WTC11 (cell line): ENCODE results near the gene SPATS2. TPM values are rescaled to one million over a fixed set of nuclear protein-coding genes. Genes with fewer than 3 reads are reported as not detected.

ENCODE experiments used
- ATAC-seq: fragments of 200-7000 bp; cut with Tn5 transposase; 2 replicates; pipeline ENCODE4 v1.10.0; 2021; ENCODE audit warnings: mild to moderate bottlenecking, moderate library complexity
- CTCF ChIA-PET: fragments of 300-600 bp; sonication (Branson Sonifier 250); formaldehyde crosslinking; loops from one replicate; lab custom pipeline; 2021; ENCODE audit warnings: antibody characterized with exemption; lab: Charles Lee
- POLR2A ChIA-PET: fragments of 350-600 bp; sonication (Branson Sonifier 250); formaldehyde crosslinking; loops from one replicate; lab custom pipeline; 2021; ENCODE audit warnings: antibody characterized with exemption; lab: Charles Lee
- DNase-seq: peaks from one replicate; pipeline ENCODE4 v3.0.0; 2021; ENCODE audit warnings: low spot score
- H3K27ac Mint-ChIP-seq: 2 replicates; pipeline ENCODE4 v1.8.0; 2021; ENCODE audit warnings: mixed read lengths
- H3K27me3 Mint-ChIP-seq: 2 replicates; pipeline ENCODE4 v1.8.0; 2021; ENCODE audit warnings: low read depth, mild to moderate bottlenecking, moderate library complexity, mixed read lengths
- H3K36me3 Mint-ChIP-seq: 2 replicates; pipeline ENCODE4 v1.8.0; 2021; ENCODE audit warnings: mixed read lengths
- H3K4me1 Mint-ChIP-seq: 2 replicates; pipeline ENCODE4 v1.8.0; 2022; ENCODE audit warnings: mixed read lengths
- H3K4me3 Mint-ChIP-seq: 2 replicates; pipeline ENCODE4 v1.8.0; 2021; ENCODE audit warnings: mild to moderate bottlenecking, moderate library complexity, mixed read lengths
- H3K9me3 Mint-ChIP-seq: 2 replicates; pipeline ENCODE4 v1.8.0; 2021; ENCODE audit warnings: mixed read lengths
- ATF2 ChIP-seq: sonication (generic); formaldehyde crosslinking; IDR thresholded peaks from 2 replicates; pipeline ENCODE4 v1.8.1; 2022; ENCODE audit warnings: low read depth, missing genetic modification reagents, borderline replicate concordance
- ATF6 ChIP-seq: sonication (generic); formaldehyde crosslinking; IDR thresholded peaks from 2 replicates; pipeline ENCODE4 v1.8.1; 2023; ENCODE audit warnings: mild to moderate bottlenecking, missing genetic modification reagents
- CDX4 ChIP-seq: fragments of 250-450 bp; sonication (Bioruptor Pico); IDR thresholded peaks from 2 replicates; pipeline ENCODE4 v1.9.0; 2021; ENCODE audit warnings: moderate library complexity, mild to moderate bottlenecking, inconsistent platforms, borderline replicate concordance
- CTCF ChIP-seq: fragments of 200-600 bp; IDR thresholded peaks from 2 replicates; pipeline ENCODE4 v1.8.0; 2022; ENCODE audit warnings: antibody characterized with exemption
- EMX1 ChIP-seq: fragments of 250-450 bp; sonication (Bioruptor Pico); IDR thresholded peaks from 2 replicates; pipeline ENCODE4 v1.8.0; 2021; ENCODE audit warnings: mild to moderate bottlenecking
- ETV6 ChIP-seq: sonication (generic); formaldehyde crosslinking; IDR thresholded peaks from 2 replicates; pipeline ENCODE4 v1.8.1; 2022; ENCODE audit warnings: mild to moderate bottlenecking, missing genetic modification reagents
- FOXJ3 ChIP-seq: sonication (generic); formaldehyde crosslinking; IDR thresholded peaks from 2 replicates; pipeline ENCODE4 v1.9.0; 2021; ENCODE audit warnings: missing genetic modification reagents, mild to moderate bottlenecking, borderline replicate concordance
- OVOL2 ChIP-seq: fragments of 250-450 bp; sonication (Bioruptor Pico); IDR thresholded peaks from 2 replicates; pipeline ENCODE4 v1.9.0; 2021; ENCODE audit warnings: mild to moderate bottlenecking, borderline replicate concordance
- PRDM15 ChIP-seq: sonication (generic); formaldehyde crosslinking; IDR thresholded peaks from 2 replicates; pipeline ENCODE4 v1.8.0; 2022; ENCODE audit warnings: missing genetic modification reagents
- RELA ChIP-seq: sonication (generic); formaldehyde crosslinking; IDR thresholded peaks from 2 replicates; pipeline ENCODE4 v1.8.1; 2022; ENCODE audit warnings: missing genetic modification reagents, mild to moderate bottlenecking, borderline replicate concordance
- ZBTB21 ChIP-seq: sonication (generic); formaldehyde crosslinking; IDR thresholded peaks from 2 replicates; pipeline ENCODE4 v1.8.1; 2023; ENCODE audit warnings: mild to moderate bottlenecking, missing genetic modification reagents, borderline replicate concordance
- ZNF281 ChIP-seq: sonication (generic); formaldehyde crosslinking; IDR thresholded peaks from 2 replicates; pipeline ENCODE4 v1.8.0; 2023; ENCODE audit warnings: mild to moderate bottlenecking, missing genetic modification reagents
- total RNA-seq: library from RNA; stranded (reverse); gene quantifications from 3 replicates; pipeline ENCODE4 v1.2.3, GENCODE V29; 2021

Gene SPATS2
- total RNA-seq, 1 experiment from 2014 or later, result 25.9 TPM

GRCh38 chr12:49540229-49541139 is 173.2 kb downstream of the SPATS2 start (continued):
- no peak for TF ChIP-seq CTCF
- no peak for TF ChIP-seq ZBTB21 (CRISPR knock-in tag)

- ChIA-PET POLR2A (no interaction called here), CTCF (interaction anchor here (0.9 to 4.7 kb wide), 4 partner anchors 12 to 244 kb away, joined by 3 to 26 read pairs (median 8); no protein-coding TSS in a partner anchor)
- no peaks in the 10 kb centered on the region for H3K9me3 Mint-ChIP-seq
- no peaks in the 10 kb centered on the region for H3K36me3 Mint-ChIP-seq
- DNase-seq (no peak), ATAC-seq (no peak)
- TF ChIP-seq EMX1 (CRISPR knock-in tag) (no peak), OVOL2 (CRISPR knock-in tag) (no peak), FOXJ3 (no peak), ATF6 (CRISPR knock-in tag) (no peak), ATF2 (CRISPR knock-in tag) (no peak), CDX4 (CRISPR knock-in tag) (no peak), ZNF281 (CRISPR knock-in tag) (no peak), RELA (CRISPR knock-in tag) (no peak), ETV6 (CRISPR knock-in tag) (no peak), PRDM15 (CRISPR knock-in tag) (no peak)
- H3K4me3 Mint-ChIP-seq, result no peak overlapping the region
- H3K27me3 Mint-ChIP-seq, result peaks cover 95% of the 10 kb centered on the region
- H3K27ac Mint-ChIP-seq, result no peak overlapping the region
- peaks cover 40% of the 10 kb centered on the region for H3K4me1 Mint-ChIP-seq
Observed at GRCh38 chr12:49541140-49541861, 174.0 kb downstream of the SPATS2 start.
